Trophoblast cell (in vitro differentiated cells and primary cell): ENCODE data around the gene DHX29.

Experiments used
- DNase-seq, 2 donors: peaks; one replicate each; pipeline ENCODE4 v3.0.0-alpha.2; 2016
- H2AFZ ChIP-seq: 2 replicates; pipeline ENCODE4 v1.6.1; 2013; ENCODE audit warnings: low read length, moderate library complexity, mild to moderate bottlenecking; ENCODE audit not compliant: insufficient read depth, poor library complexity
- H2AK5ac ChIP-seq: 2 replicates; pipeline ENCODE4 v1.6.1; 2013; ENCODE audit warnings: mild to moderate bottlenecking, low read length
- H2BK120ac ChIP-seq: 2 replicates; pipeline ENCODE4 v1.6.1; 2013; ENCODE audit warnings: low read length, mild to moderate bottlenecking, moderate library complexity; ENCODE audit not compliant: insufficient read depth, poor library complexity
- H2BK12ac ChIP-seq: 2 replicates; pipeline ENCODE4 v1.6.1; 2013; ENCODE audit warnings: mild to moderate bottlenecking, low read length, moderate library complexity
- H2BK5ac ChIP-seq: 2 replicates; pipeline ENCODE4 v1.6.1; 2013; ENCODE audit warnings: low read length, low read depth, moderate library complexity, mild to moderate bottlenecking; ENCODE audit not compliant: poor library complexity
- H3K14ac ChIP-seq: 2 replicates; pipeline ENCODE4 v1.6.1; 2013; ENCODE audit warnings: mild to moderate bottlenecking, low read length
- H3K18ac ChIP-seq: 2 replicates; pipeline ENCODE4 v1.6.1; 2013; ENCODE audit warnings: mild to moderate bottlenecking, low read length
- H3K23ac ChIP-seq: 2 replicates; pipeline ENCODE4 v1.6.1; 2013; ENCODE audit warnings: low read length
- H3K27ac ChIP-seq: 2 replicates; pipeline ENCODE4 v1.5.1; 2013; ENCODE audit warnings: low read depth, mild to moderate bottlenecking, inconsistent platforms, low read length, moderate library complexity
- H3K27me3 ChIP-seq: 2 replicates; pipeline ENCODE4 v1.6.1; 2013; ENCODE audit warnings: inconsistent platforms, mild to moderate bottlenecking, low read length, moderate library complexity; ENCODE audit not compliant: insufficient read depth
- H3K36me3 ChIP-seq, 2 experiments: 1 replicate in 1 of 2; 2 replicates in 1 of 2; pipeline ENCODE4 v1.6.1; 2013; ENCODE audit warnings: low read length in 2 of 2, mild to moderate bottlenecking in 2 of 2, moderate library complexity in 1 of 2; ENCODE audit not compliant: insufficient read depth in 2 of 2, control insufficient read depth in 1 of 2
- H3K4ac ChIP-seq: 2 replicates; pipeline ENCODE4 v1.6.1; 2013; ENCODE audit warnings: low read depth, mild to moderate bottlenecking, low read length, moderate library complexity
- H3K4me1 ChIP-seq, 2 experiments: 1 replicate in 1 of 2; 2 replicates in 1 of 2; pipeline ENCODE4 v1.6.1; 2013; ENCODE audit warnings: low read length in 2 of 2, mild to moderate bottlenecking in 2 of 2, moderate library complexity in 1 of 2; ENCODE audit not compliant: insufficient read depth in 2 of 2, control insufficient read depth in 1 of 2
- H3K4me2 ChIP-seq: 2 replicates; pipeline ENCODE4 v1.6.1; 2013; ENCODE audit warnings: inconsistent platforms, mild to moderate bottlenecking, low read length, moderate library complexity
- H3K4me3 ChIP-seq: 2 replicates; pipeline ENCODE4 v1.5.1; 2013; ENCODE audit warnings: mild to moderate bottlenecking, low read depth, low read length, inconsistent platforms
- H3K79me1 ChIP-seq: one replicate; pipeline ENCODE4 v1.6.1; 2013; ENCODE audit warnings: low read length
- H3K79me2 ChIP-seq: 2 replicates; pipeline ENCODE4 v1.6.1; 2013; ENCODE audit warnings: low read length, mild to moderate bottlenecking; ENCODE audit not compliant: control insufficient read depth, insufficient read depth, poor library complexity
- H3K9ac ChIP-seq: 2 replicates; pipeline ENCODE4 v1.6.1; 2013; ENCODE audit warnings: mild to moderate bottlenecking, low read length
- H3K9me3 ChIP-seq: 2 replicates; pipeline ENCODE4 v1.6.1; 2013; ENCODE audit warnings: low read depth, mild to moderate bottlenecking, control low read depth, inconsistent platforms, low read length; ENCODE audit not compliant: insufficient read depth
- H4K12ac ChIP-seq: 2 replicates; pipeline ENCODE4 v1.6.1; 2013; ENCODE audit warnings: low read depth, mild to moderate bottlenecking, low read length, moderate library complexity
- H4K8ac ChIP-seq: 2 replicates; pipeline ENCODE4 v1.6.1; 2013; ENCODE audit warnings: low read depth, mild to moderate bottlenecking, low read length, moderate library complexity
- H4K91ac ChIP-seq: one replicate; pipeline ENCODE4 v1.6.1; 2013; ENCODE audit warnings: low read depth, mild to moderate bottlenecking, low read length, moderate library complexity
- WGBS: extraction: QIAGEN DNeasy Blood & Tissue Kit; methylation state at CpG from one replicate; pipeline ENCODE4 v1.1.7; 2013; ENCODE audit warnings: missing lambda C conversion rate; ENCODE audit not compliant: insufficient read length, insufficient coverage; ENCODE audit errors: extremely low coverage; 5-methylcytosine and 5-hydroxymethylcytosine counted together

Gene DHX29

GRCh38 chr5:55231919-55232270, 75.6 kb downstream of the DHX29 start:
- H3K23ac ChIP-seq = no peak overlapping the region
- no peak overlapping the region for H4K91ac ChIP-seq
- no peak overlapping the region for H2AFZ ChIP-seq
- peaks cover 64% of the 10 kb centered on the region for H3K27me3 ChIP-seq
- H3K9me3 ChIP-seq = no peaks in the 10 kb centered on the region
- H3K4me1 ChIP-seq = peaks cover 14 to 25% of the 10 kb centered on the region in 2 experiments
- H3K4ac ChIP-seq = no peak overlapping the region
- H2BK5ac ChIP-seq = no peak overlapping the region
- no peaks in the 10 kb centered on the region for H3K36me3 ChIP-seq
- no peaks in the 10 kb centered on the region for H3K79me1 ChIP-seq
- H3K79me2 ChIP-seq = no peaks in the 10 kb centered on the region
- no peak overlapping the region for H2AK5ac ChIP-seq
- H3K9ac ChIP-seq = no peak overlapping the region
- no peak overlapping the region for H2BK120ac ChIP-seq
- no peak overlapping the region for H3K27ac ChIP-seq
- no peak overlapping the region for H2BK12ac ChIP-seq
- no peak overlapping the region for H3K18ac ChIP-seq
- H3K14ac ChIP-seq = no peak overlapping the region
- no peak overlapping the region for H4K12ac ChIP-seq
- DNase-seq = no peak
- H4K8ac ChIP-seq = no peak overlapping the region
- WGBS = no CpG with 5 or more reads among the region's 11 CpGs
- H3K4me2 ChIP-seq = peak overlapping the region; percentile 94
- H3K4me3 ChIP-seq = peak overlapping the region; percentile 8

DNA sequence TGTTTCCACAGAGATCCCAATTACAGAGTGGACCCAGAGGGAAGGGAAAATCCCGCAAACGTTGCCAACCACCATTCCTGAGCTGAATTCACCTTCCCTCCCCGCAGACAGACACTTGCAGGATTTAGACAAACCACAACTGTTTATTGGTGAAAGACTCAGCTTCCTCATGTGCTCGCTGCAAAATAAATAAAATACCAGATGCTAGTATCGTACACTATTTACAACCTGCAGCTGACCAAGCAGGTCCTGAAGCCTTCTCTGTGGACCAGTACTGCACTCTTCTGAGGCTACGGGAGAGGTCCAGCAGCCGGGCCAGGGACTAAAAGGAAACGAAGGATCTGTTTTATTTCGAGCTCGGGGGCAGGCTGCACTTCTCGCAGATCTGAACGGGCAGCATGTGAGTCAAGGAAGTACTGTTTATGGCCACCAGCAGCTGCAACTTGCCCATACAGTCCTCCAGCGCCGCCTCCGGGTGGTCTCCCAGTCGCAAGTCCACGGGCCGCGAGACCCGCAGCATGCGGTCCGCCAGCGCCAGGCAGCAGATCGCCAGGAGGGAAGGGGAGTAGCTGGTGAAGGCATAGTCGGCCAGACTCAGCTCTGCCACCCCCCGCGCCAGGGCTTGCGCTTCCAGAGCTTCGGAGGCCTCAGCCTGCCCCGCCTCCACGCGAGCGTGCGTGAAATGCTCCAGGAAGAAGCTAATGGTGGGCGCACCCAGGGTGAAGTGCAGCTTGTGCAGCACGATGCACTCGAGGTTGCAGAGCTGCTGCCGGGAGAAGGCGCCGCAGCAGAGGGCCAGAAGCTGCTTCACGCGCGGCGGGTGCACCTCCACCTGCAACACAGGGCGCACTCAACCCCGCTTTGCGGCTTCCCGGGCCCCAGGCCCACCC, 76.2 kb downstream of the DHX29 start:
- peaks cover 70% of the 10 kb centered on the region for H3K27me3 ChIP-seq
- no peaks in the 10 kb centered on the region for H3K79me1 ChIP-seq

GRCh38 chr5:55230086-55230629, 77.3 kb downstream of the DHX29 start:
- Histone ChIP-seq H3K79me2 (no peaks in the 10 kb centered on the region), H3K4ac (no peak overlapping the region), H4K8ac (no peak overlapping the region), H4K91ac (no peak overlapping the region), H3K9ac (no peak overlapping the region), H3K27ac (no peak overlapping the region), H3K4me2 (no peak overlapping the region), H3K27me3 (peaks cover 80% of the 10 kb centered on the region), H3K9me3 (peaks cover 2% of the 10 kb centered on the region), H2AFZ (no peak overlapping the region), H2AK5ac (no peak overlapping the region), H3K4me3 (no peak overlapping the region), H3K14ac (no peak overlapping the region), H3K79me1 (no peaks in the 10 kb centered on the region), H3K4me1 (peaks cover 18 to 29% of the 10 kb centered on the region in 2 experiments), H2BK120ac (no peak overlapping the region), H2BK5ac (no peak overlapping the region), H3K18ac (no peak overlapping the region), H4K12ac (no peak overlapping the region), H3K23ac (no peak overlapping the region), H3K36me3 (no peaks in the 10 kb centered on the region), H2BK12ac (no peak overlapping the region)
- no peak for DNase-seq
- no CpG with 5 or more reads among the region's 8 CpGs for WGBS

More for the DNA sequence above, 76.2 kb downstream of the DHX29 start:
- Histone ChIP-seq H3K4me3 (no peak overlapping the region), H2AK5ac (no peak overlapping the region), H3K9ac (no peak overlapping the region), H2BK12ac (no peak overlapping the region), H3K36me3 (no peaks in the 10 kb centered on the region), H4K12ac (no peak overlapping the region), H3K4me1 (peaks cover 18 to 29% of the 10 kb centered on the region in 2 experiments), H3K4ac (no peak overlapping the region), H3K4me2 (peak overlapping the region; percentile 52), H3K9me3 (peaks cover 2% of the 10 kb centered on the region), H2AFZ (no peak overlapping the region), H4K91ac (no peak overlapping the region), H3K23ac (no peak overlapping the region), H2BK120ac (no peak overlapping the region), H3K27ac (no peak overlapping the region), H3K79me2 (no peaks in the 10 kb centered on the region), H4K8ac (no peak overlapping the region), H3K18ac (no peak overlapping the region), H3K14ac (no peak overlapping the region), H2BK5ac (no peak overlapping the region)
- peak in 1 of 2 donors; percentile 18 for DNase-seq
- WGBS = no CpG with 5 or more reads among the region's 48 CpGs

- no peak overlapping the region for H3K18ac ChIP-seq
- H2BK120ac ChIP-seq = no peak overlapping the region
- H3K14ac ChIP-seq = no peak overlapping the region
- no peaks in the 10 kb centered on the region for H3K36me3 ChIP-seq
- no peak overlapping the region for H2BK12ac ChIP-seq
- no peak overlapping the region for H4K8ac ChIP-seq
- no CpG with 5 or more reads among the region's 30 CpGs for WGBS
- H2AK5ac ChIP-seq = no peak overlapping the region
- H3K79me1 ChIP-seq = no peaks in the 10 kb centered on the region
- peaks cover 16 to 26% of the 10 kb centered on the region in 2 experiments for H3K4me1 ChIP-seq
- H3K27ac ChIP-seq = no peak overlapping the region
- H4K91ac ChIP-seq = no peak overlapping the region
- peak overlapping the region; percentile 63 for H3K4me3 ChIP-seq
- H3K4me2 ChIP-seq = peak overlapping the region; percentile 78
- H3K9ac ChIP-seq = no peak overlapping the region
- H4K12ac ChIP-seq = no peak overlapping the region
- no peaks in the 10 kb centered on the region for H3K79me2 ChIP-seq
- H3K9me3 ChIP-seq = peaks cover 4% of the 10 kb centered on the region
- no peak overlapping the region for H3K4ac ChIP-seq
- H2AFZ ChIP-seq = no peak overlapping the region
- no peak overlapping the region for H2BK5ac ChIP-seq
- DNase-seq = no peak
- H3K27me3 ChIP-seq = peaks cover 87% of the 10 kb centered on the region
- H3K23ac ChIP-seq = no peak overlapping the region
Observed at GRCh38 chr5:55227664-55228430, 79.6 kb downstream of the DHX29 start.
